H54 (cell line): Measurements from ENCODE around the gene ERC2.

Experiments used
- DNase-seq: peaks from one replicate; pipeline ENCODE4 v3.0.0; 2011; ENCODE audit warnings: low spot score, mixed read lengths; ENCODE audit not compliant: insufficient read length
- FAIRE-seq: peaks from 3 replicates; lab custom pipeline; 2011; peaks lifted over from hg19 to GRCh38; lab: Jason Lieb, UNC
- POLR2A ChIP-seq: IDR thresholded peaks from 2 replicates; pipeline ENCODE4 v1.6.1; 2011; ENCODE audit warnings: low read depth, mild to moderate bottlenecking, low read length

The ERC2 gene

GRCh38 chr3:55564726-55565125, 903.5 kb downstream of the ERC2 start:
- FAIRE-seq (no peak), DNase-seq (no peak)
- TF ChIP-seq POLR2A, result no peak

DNA sequence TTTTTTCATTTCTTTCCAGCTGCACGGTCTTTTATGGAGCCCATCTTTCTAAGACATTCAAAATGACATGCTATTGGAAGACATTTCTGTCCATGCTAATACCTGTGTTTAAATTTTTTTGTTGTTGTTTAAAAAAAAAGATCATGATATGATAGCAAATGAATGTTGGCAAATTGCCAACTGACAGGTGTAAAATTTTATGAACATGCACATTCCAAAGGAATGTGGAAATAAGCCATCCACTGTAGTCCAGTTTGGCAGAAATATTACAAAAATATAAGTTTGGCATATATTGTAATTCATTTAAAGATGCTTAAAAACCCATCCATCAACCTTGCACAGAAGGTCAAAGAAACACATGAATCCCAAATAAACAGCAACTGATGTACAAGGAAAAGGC, 905.6 kb downstream of the ERC2 start:
- FAIRE-seq (no peak), DNase-seq (no peak)
- TF ChIP-seq POLR2A, result no peak

DNA sequence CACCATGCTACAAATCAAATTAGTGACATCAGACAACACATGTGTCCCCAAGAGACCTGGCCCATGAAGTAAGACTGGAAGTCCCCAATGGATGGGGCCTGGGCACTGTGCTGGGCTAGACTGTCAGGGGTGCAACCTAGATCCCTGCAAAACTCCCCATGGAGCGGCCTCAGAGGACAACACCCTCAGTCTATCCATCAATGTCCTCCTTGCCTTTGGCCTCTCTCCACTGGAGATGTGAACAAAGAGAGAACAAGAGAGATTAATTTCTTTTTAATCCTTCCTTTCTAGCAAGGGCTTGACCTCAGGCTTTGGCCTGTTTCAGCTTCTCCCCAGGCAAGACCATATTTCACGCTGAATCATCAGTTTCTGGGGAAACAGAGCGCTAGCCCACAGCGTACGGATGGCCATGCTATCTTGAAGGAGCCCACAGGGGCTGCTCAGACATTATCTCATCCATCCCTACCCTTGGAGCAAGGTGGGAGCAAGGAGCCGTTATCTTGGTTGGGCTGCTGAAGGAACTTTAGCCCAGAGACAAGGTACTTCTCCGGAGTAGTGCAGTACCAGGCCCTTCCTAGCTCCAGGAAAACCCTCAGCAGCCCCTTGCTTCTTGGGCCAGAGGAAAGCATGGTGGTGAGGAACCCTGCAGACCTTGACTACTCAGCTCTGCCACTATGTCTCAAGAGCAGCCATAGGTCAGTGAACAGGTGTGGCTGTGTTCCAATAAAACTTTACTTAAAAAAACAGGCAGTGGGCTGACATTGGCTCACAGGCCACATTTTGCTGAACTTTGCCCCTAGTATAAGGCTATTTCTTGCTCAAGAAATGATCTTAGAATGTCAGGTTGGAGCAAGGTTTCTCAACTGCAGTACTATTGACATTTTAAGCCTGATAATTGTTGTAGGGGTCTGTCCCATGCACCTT, 908.5 kb downstream of the ERC2 start:
- no peak for TF ChIP-seq POLR2A
- no peak for FAIRE-seq
- DNase-seq, result no peak

DNA sequence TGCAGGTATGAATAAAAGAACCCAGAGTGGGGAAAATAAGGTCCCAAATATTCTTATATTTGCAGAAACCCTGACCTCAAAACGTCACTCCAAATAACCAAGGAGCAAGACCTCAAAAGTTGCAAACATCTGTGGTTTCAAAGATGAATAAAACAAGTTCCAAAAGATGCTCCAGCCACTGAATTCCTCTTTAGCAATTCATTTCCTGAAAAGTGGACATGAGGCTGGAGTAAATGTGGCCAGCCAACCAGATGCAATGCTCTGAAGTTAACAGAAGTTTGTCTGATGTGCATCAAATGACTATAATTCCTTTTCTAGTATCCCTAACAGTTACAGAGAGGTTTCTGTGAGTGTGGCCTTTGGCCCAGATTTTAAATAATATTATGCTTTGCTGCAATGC, 910.0 kb downstream of the ERC2 start:
- FAIRE-seq, result no peak
- DNase-seq, result no peak

GRCh38 chr3:55557549-55557948, 910.7 kb downstream of the ERC2 start:
- no peak for TF ChIP-seq POLR2A
- no peak for DNase-seq
- no peak for FAIRE-seq

More for the DNA sequence above, 910.0 kb downstream of the ERC2 start:
- TF ChIP-seq POLR2A, result no peak

- FAIRE-seq, result no peak
- no peak for DNase-seq
- TF ChIP-seq POLR2A, result no peak
Observed at GRCh38 chr3:55556619-55557537, 911.4 kb downstream of the ERC2 start.

DNA sequence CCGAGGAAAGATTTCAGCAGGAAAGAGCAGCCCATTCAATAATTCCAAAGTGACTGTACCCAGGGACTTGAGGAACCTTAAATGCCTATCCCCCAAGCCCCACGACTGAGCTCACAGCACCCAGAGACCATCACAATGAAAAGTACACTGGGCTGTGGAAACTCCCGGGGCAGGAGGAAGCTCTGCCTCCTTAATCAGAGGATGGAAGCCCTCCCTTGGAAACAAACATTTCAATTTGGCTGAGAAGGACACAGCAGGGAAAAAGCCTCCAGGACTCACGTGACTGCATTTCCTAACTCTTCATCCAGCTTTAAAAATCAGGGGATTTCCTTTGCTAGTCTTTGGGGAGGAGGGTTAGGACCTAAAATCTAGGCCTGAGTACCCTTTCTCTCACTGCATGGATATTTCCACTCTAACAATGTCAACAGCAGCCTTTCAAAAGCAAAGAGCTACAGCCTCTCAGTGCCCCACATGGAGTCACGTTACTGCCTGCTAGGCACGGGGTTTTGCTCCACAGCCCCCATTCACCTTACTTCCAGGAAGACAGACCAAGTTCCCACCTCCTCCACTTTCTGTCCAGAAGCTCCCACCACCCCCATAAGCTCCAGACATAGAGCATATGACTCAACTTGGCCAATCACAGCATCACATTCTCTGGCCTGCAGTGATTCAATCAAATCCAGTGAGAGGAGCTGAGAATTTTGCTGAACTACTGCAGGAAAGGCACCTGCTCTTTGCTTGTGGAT, 912.2 kb downstream of the ERC2 start:
- no peak for FAIRE-seq
- no peak for TF ChIP-seq POLR2A
- DNase-seq, result no peak

GRCh38 chr3:55554634-55555425, 913.4 kb downstream of the ERC2 start:
- DNase-seq, result no peak
- FAIRE-seq, result no peak
- no peak for TF ChIP-seq POLR2A

- TF ChIP-seq POLR2A, result no peak
- no peak for DNase-seq
- no peak for FAIRE-seq
Observed at GRCh38 chr3:55551644-55552043, 916.6 kb downstream of the ERC2 start.

GRCh38 chr3:55549177-55549576, 919.1 kb downstream of the ERC2 start:
- DNase-seq, result no peak
- FAIRE-seq, result no peak
- TF ChIP-seq POLR2A, result no peak

DNA sequence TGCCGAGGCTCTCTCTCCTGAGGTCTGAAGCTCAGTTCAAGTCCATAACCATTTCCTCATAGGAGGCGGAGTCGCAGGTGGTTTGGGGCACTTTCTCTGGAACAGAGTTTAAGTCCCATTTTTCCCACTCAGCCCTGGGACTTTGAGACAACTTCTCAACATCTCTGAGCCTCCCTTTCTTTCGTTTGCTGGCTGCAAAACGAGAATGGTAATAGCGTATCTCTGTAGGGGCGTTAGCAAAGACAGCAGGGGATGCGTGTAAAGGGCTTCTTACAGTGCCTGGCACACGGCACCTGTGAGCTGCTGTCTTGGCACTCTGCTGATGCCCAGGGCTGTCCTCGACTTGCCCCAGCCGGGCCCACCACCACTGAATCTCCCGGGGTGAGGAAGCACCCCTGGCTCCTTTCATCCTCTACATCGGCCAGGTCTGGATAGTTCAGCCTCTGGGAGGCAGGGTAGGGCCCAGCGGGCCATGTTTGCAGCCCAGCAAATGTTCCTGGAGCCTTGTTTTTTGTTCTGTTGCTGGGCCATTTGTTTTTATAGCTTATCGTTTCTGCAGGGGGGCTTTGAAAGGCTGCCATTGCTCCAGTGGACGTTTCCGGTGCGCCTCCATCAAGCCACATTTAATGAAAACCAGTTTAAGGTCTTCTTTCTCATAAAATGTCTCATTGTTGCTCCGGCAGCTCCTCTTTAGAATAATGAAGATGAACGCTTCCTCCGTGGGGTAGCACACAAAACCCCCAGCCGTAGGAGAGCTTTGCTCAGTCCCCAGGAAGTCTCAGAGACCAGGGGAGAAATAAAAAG, 921.2 kb downstream of the ERC2 start:
- no peak for TF ChIP-seq POLR2A
- DNase-seq (no peak), FAIRE-seq (no peak)

DNA sequence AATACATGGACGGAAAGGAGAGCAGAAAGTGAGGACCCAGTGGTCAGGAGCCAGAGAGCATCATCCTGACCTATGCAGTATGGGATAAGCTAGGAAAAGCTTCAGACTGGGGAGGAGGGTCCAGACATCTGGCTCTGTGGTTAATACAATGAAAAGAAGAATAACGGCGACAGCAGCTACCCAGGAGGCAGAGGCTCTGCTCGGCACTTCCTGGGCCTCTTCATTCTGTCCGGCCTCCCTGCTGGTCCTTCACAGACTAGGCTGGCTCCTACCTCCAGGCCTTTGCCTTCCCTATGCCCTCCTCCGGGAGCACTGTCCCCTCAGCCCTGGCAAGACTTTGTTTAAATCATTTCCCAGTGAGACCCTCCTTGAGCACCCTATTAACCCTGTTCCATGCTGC, 922.3 kb downstream of the ERC2 start:
- DNase-seq (no peak), FAIRE-seq (no peak)
- TF ChIP-seq POLR2A, result no peak

- DNase-seq (no peak), FAIRE-seq (no peak)
- TF ChIP-seq POLR2A, result no peak
Observed at GRCh38 chr3:55544219-55544618, 924.0 kb downstream of the ERC2 start.
